Fibroblast of mammary gland (primary cell): ENCODE measurements around the gene PPM1N.

ENCODE experiments used
- DNase-seq: peaks from one replicate; pipeline ENCODE4 v3.0.0-alpha.2; 2010; ENCODE audit warnings: low read depth
- H3K4me3 ChIP-seq: 2 replicates; pipeline ENCODE4 v1.5.1; 2011; ENCODE audit warnings: low read depth, mild to moderate bottlenecking, low read length, moderate library complexity; ENCODE audit not compliant: control insufficient read depth
- CTCF ChIP-seq: conservative IDR thresholded peaks from 2 replicates; pipeline ENCODE4 v1.5.1; 2011; ENCODE audit warnings: low read depth, low read length, inconsistent platforms; ENCODE audit not compliant: control insufficient read depth, insufficient read depth

Gene PPM1N

GRCh38 chr19:45502111-45502510 is 3.9 kb downstream of the PPM1N start:
- DNase-seq: no peak
- H3K4me3 ChIP-seq: no peak overlapping the region
- TF ChIP-seq CTCF: no peak

- DNase-seq: no peak
- H3K4me3 ChIP-seq: no peak overlapping the region
- TF ChIP-seq CTCF: no peak
Observed at GRCh38 chr19:45503909-45504308, 5.7 kb downstream of the PPM1N start.

GRCh38 chr19:45505151-45505995 is 7.1 kb downstream of the PPM1N start:
- DNase-seq: no peak
- TF ChIP-seq CTCF: no peak
- no peak overlapping the region for H3K4me3 ChIP-seq

- peak overlapping the region; percentile 93 for H3K4me3 ChIP-seq
- TF ChIP-seq CTCF: no peak
- no peak for DNase-seq
Observed at GRCh38 chr19:45505996-45506245, 7.7 kb downstream of the PPM1N start.

GRCh38 chr19:45506246-45506988 is 8.2 kb downstream of the PPM1N start:
- peak overlapping the region; percentile 93 for H3K4me3 ChIP-seq
- DNase-seq: peak; percentile 85
- TF ChIP-seq CTCF: peak; percentile 16

GRCh38 chr19:45506989-45507871 is 9.0 kb downstream of the PPM1N start, which contains the start of gene VASP:
Gene VASP (plus strand): TSS chr19:45507479. CDS start chr19:45507772, 293 bp downstream.
- peak within 1 kb of the TSS; percentile 93 for H3K4me3 ChIP-seq
- peak; percentile 76 for DNase-seq
- no peak for TF ChIP-seq CTCF
